AG08395 (cell line): Measurements from ENCODE around the gene BRK1.
"Not testable (repeated sequence)": the region's sequence is repeated elsewhere in the genome, so short reads cannot be mapped to it uniquely, and the experiment has no call there.

ENCODE experiments used
- DNase-seq: peaks from one replicate; pipeline ENCODE4 v3.0.0; 2012; ENCODE audit warnings: mixed read lengths, low spot score

BRK1 gene

GRCh38 chr3:10142707-10143560 is 27.5 kb downstream of the BRK1 start:
- no peak for DNase-seq

GRCh38 chr3:10145685-10146084 is 30.2 kb downstream of the BRK1 start:
- DNase-seq, result no peak

- no peak for DNase-seq
Observed at GRCh38 chr3:10149226-10149625, 33.8 kb downstream of the BRK1 start.

GRCh38 chr3:10150987-10151386 is 35.5 kb downstream of the BRK1 start:
- DNase-seq, result no peak

- DNase-seq, result no peak
Observed at GRCh38 chr3:10154335-10155122, 39.1 kb downstream of the BRK1 start.

GRCh38 chr3:10155123-10155472 is 39.6 kb downstream of the BRK1 start:
- no peak for DNase-seq

- no peak for DNase-seq
Observed at GRCh38 chr3:10155658-10156057, 40.2 kb downstream of the BRK1 start.

- no peak for DNase-seq
Observed at GRCh38 chr3:10157031-10157430, 41.6 kb downstream of the BRK1 start.

- not testable (repeated sequence) for DNase-seq
Observed at GRCh38 chr3:10158555-10158954, 43.1 kb downstream of the BRK1 start.

- DNase-seq, result peak; percentile 46
Observed at GRCh38 chr3:10160346-10160745, 44.9 kb downstream of the BRK1 start.

- no peak for DNase-seq
Observed at GRCh38 chr3:10160925-10161324, 45.5 kb downstream of the BRK1 start.

- no peak for DNase-seq
Observed at GRCh38 chr3:10162185-10162584, 46.7 kb downstream of the BRK1 start.

GRCh38 chr3:10164201-10164545 is 48.7 kb downstream of the BRK1 start:
- not testable (repeated sequence) for DNase-seq

- DNase-seq, result peak; percentile 88
Observed at GRCh38 chr3:10164546-10165393, 49.3 kb downstream of the BRK1 start, which contains the start of gene IRAK2. IRAK2 (plus strand) TSS chr3:10164919; CDS start chr3:10164955, 36 bp downstream.

GRCh38 chr3:10166213-10166604 is 50.7 kb downstream of the BRK1 start:
- DNase-seq, result no peak

- DNase-seq, result no peak
Observed at GRCh38 chr3:10169000-10169496, 53.6 kb downstream of the BRK1 start.

- DNase-seq, result no peak
Observed at GRCh38 chr3:10170915-10171478, 55.5 kb downstream of the BRK1 start.

GRCh38 chr3:10173095-10173925 is 57.8 kb downstream of the BRK1 start:
- no peak for DNase-seq

GRCh38 chr3:10173926-10174435 is 58.5 kb downstream of the BRK1 start:
- DNase-seq, result peak; percentile 93

- DNase-seq, result not testable (repeated sequence)
Observed at GRCh38 chr3:10175334-10175733, 59.9 kb downstream of the BRK1 start.

- DNase-seq, result not testable (repeated sequence)
Observed at GRCh38 chr3:10176150-10176549, 60.7 kb downstream of the BRK1 start.
